Stomach (tissue), 9 donors: ENCODE measurements around the gene STAT1. TPM values are rescaled to one million over a fixed set of nuclear protein-coding genes. Genes with fewer than 3 reads are reported as not detected.

ENCODE experiments used
- DNase-seq, 2 donors: peaks; one replicate each; pipeline versions ENCODE4 v3.0.0 to v3.0.0-alpha.2; 2013 to 2019
- H3K27ac ChIP-seq, 5 donors: fragments of 200-600 bp in 4 of 5; sonication (generic) in 4 of 5; one replicate each; pipeline ENCODE4 v1.5.1; 2013 to 2019; ENCODE audit warnings: mild to moderate bottlenecking in 1 of 5, moderate library complexity in 1 of 5
- H3K27me3 ChIP-seq, 3 donors: fragments of 200-600 bp; sonication (generic); one replicate each; pipeline ENCODE4 v1.5.1; 2017 to 2019; ENCODE audit warnings: mixed run types in 1 of 3
- H3K36me3 ChIP-seq, 4 donors: fragments of 200-600 bp; sonication (generic); 1 replicate in 3 of 4; 2 replicates in 1 of 4; pipeline ENCODE4 v1.5.1; 2016 to 2019
- H3K4me1 ChIP-seq, 4 donors: fragments of 200-600 bp; sonication (generic); one replicate each; pipeline ENCODE4 v1.5.1; 2016 to 2019
- H3K4me3 ChIP-seq, 4 donors: fragments of 200-600 bp; sonication (generic) in 3 of 4; one replicate each; pipeline ENCODE4 v1.5.1; 2016 to 2019; ENCODE audit warnings: mild to moderate bottlenecking in 1 of 4
- H3K9me3 ChIP-seq, 4 donors: fragments of 200-600 bp; sonication (generic); one replicate each; pipeline ENCODE4 v1.5.1; 2016 to 2019
- EP300 ChIP-seq: sonication (generic); formaldehyde crosslinking; IDR thresholded peaks from one replicate; pipeline ENCODE4 v1.6.1; 2017; ENCODE audit warnings: antibody characterized with exemption
- POLR2A ChIP-seq, 4 donors: fragments of 450-650 bp; IDR thresholded peaks; one replicate each; pipeline ENCODE4 v1.6.1; 2016; ENCODE audit warnings: antibody characterized with exemption in 4 of 4, control low read depth in 2 of 4, mild to moderate bottlenecking in 1 of 4, moderate library complexity in 1 of 4
- POLR2AphosphoS5 ChIP-seq, 3 donors: sonication (generic); formaldehyde crosslinking; IDR thresholded peaks; one replicate each; pipeline ENCODE4 v1.6.1; 2016; ENCODE audit warnings: antibody characterized with exemption in 3 of 3
- WGBS, 5 donors: extraction: QIAGEN DNeasy Blood & Tissue Kit in 3 of 5; methylation state at CpG; one replicate each; pipeline versions ENCODE4 v1.1.5 to v1.1.7; 2013 to 2018; 5-methylcytosine and 5-hydroxymethylcytosine counted together
- intact Hi-C: fragments of 100-400 bp; cut with DNase I; formaldehyde crosslinking; loops from one replicate; pipeline ENCODE4 v1.15.1; 2023; ENCODE audit warnings: low total_unique reads
- polyA plus RNA-seq, 3 donors: library from polyadenylated mRNA; stranded (reverse); fragments of 200-250 nt; gene quantifications; one replicate each; pipeline ENCODE4 v1.2.3, GENCODE V29; 2013
- total RNA-seq, 5 donors: library from RNA; depleted of rRNA; stranded (reverse); fragments of >200 nt; gene quantifications; one replicate each; pipeline versions ENCODE4 v1.1.0 to v1.2.3, GENCODE V29; 2014 to 2016
- TF ChIP-seq, protein P1 (sequence below), 7 experiments: fragments of 450-650 bp in 4 of 7; fragments of 200-600 bp in 3 of 7; sonication (generic) in 3 of 7; IDR thresholded peaks; one replicate each; pipeline ENCODE4 v1.5.1; 2016 to 2019; ENCODE audit warnings: antibody characterized with exemption in 7 of 7, control low read depth in 2 of 7, mild to moderate bottlenecking in 1 of 7
- donor health status: healthy with polysubstance abuse.
- donor health status: Bipolar disorder and iron deficiency.
- donor health status: healthy.

The STAT1 gene
- total and polyA plus RNA-seq, 8 donors = 23.2 to 289 (median 61.7) TPM

DNA sequence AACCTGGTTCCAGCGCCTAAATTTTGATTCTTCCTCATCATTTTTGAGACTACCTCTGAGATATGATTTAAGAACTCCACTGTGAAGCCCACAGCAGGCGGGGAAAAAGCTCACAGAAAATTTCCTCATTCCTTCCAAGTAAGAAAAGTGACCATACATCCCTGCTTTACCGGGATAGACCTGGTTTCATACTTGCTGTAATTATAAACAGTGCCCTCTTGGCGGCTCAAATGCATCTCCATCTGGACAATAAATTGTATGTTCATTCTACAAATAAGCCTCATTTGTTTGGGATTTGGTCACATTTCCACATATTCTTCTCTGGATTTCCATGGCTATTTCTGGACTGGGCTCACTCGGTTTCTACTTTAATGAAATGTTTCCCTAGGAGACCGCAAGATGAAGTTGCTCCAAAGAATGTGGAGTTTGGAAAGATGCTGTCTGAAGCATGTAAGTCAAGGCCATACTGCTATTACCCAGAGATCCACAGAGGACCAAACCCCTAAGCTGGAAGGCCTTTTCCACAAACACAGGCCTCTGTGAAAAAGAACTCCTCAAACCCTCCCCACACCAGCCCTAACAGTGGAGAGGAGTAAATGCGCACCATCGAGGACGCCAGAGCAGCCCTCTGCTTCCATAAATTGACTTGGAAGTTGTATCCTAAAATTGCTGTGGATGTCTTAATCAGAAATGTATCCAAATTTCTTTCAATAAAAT is 13.9 kb downstream of the STAT1 start:
- WGBS, 5 donors = 84 to 89% (median 87%) methylated on average over 9 of the region's 9 CpGs
- H3K27ac ChIP-seq = no peak overlapping the region
- no peak for DNase-seq
- H3K27me3 ChIP-seq = no peaks in the 10 kb centered on the region
- TF ChIP-seq POLR2AphosphoS5 (IDR thresholded peaks at IDR 0.05) = no peak
- no peak for TF ChIP-seq EP300
- TF ChIP-seq POLR2A (IDR thresholded peaks at IDR 0.05) = no peak
- TF ChIP-seq, protein P1, sequence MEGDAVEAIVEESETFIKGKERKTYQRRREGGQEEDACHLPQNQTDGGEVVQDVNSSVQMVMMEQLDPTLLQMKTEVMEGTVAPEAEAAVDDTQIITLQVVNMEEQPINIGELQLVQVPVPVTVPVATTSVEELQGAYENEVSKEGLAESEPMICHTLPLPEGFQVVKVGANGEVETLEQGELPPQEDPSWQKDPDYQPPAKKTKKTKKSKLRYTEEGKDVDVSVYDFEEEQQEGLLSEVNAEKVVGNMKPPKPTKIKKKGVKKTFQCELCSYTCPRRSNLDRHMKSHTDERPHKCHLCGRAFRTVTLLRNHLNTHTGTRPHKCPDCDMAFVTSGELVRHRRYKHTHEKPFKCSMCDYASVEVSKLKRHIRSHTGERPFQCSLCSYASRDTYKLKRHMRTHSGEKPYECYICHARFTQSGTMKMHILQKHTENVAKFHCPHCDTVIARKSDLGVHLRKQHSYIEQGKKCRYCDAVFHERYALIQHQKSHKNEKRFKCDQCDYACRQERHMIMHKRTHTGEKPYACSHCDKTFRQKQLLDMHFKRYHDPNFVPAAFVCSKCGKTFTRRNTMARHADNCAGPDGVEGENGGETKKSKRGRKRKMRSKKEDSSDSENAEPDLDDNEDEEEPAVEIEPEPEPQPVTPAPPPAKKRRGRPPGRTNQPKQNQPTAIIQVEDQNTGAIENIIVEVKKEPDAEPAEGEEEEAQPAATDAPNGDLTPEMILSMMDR (IDR thresholded peaks at IDR 0.05) = no peak
- no peaks in the 10 kb centered on the region for H3K9me3 ChIP-seq
- H3K4me1 ChIP-seq = peaks cover 0 to 5% (median 0%) of the 10 kb centered on the region in 4 donors
- H3K4me3 ChIP-seq = no peak overlapping the region
- peaks cover 79 to 100% (median 100%) of the 10 kb centered on the region in 4 donors for H3K36me3 ChIP-seq
- intact Hi-C loops = no loop called here

DNA sequence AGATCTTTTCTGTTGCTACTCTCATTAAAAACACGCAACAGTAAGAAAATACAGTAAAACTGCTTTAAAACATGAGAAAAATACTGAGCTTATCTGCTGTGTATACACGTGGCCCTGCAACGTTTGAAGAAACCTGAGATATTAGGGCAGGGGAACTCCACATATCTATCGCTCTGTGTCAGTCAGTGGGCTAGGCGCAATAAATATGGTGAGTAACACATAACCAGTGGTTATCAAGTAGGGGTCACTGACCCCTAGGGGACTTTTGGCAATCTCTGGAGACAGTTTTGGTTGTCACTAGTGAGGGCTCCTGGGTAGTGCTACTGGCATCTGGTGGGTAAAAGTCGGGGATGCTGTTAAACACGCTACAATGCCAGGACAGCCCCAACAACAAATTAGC is 14.9 kb downstream of the STAT1 start:
- no peak for DNase-seq
- Histone ChIP-seq H3K4me3 (no peak overlapping the region), H3K27me3 (no peaks in the 10 kb centered on the region), H3K9me3 (no peaks in the 10 kb centered on the region), H3K27ac (no peak overlapping the region), H3K36me3 (peaks cover 83 to 100% (median 100%) of the 10 kb centered on the region in 4 donors), H3K4me1 (peaks cover 0 to 5% (median 0%) of the 10 kb centered on the region in 4 donors)
- WGBS, 5 donors = 77 to 86% (median 80%) methylated on average over 7 of the region's 7 CpGs
- intact Hi-C loops = no loop called here
- TF ChIP-seq, protein P1 (IDR thresholded peaks at IDR 0.05) = no peak
- TF ChIP-seq POLR2A (IDR thresholded peaks at IDR 0.05) (no peak), POLR2AphosphoS5 (IDR thresholded peaks at IDR 0.05) (no peak), EP300 (no peak)

DNA sequence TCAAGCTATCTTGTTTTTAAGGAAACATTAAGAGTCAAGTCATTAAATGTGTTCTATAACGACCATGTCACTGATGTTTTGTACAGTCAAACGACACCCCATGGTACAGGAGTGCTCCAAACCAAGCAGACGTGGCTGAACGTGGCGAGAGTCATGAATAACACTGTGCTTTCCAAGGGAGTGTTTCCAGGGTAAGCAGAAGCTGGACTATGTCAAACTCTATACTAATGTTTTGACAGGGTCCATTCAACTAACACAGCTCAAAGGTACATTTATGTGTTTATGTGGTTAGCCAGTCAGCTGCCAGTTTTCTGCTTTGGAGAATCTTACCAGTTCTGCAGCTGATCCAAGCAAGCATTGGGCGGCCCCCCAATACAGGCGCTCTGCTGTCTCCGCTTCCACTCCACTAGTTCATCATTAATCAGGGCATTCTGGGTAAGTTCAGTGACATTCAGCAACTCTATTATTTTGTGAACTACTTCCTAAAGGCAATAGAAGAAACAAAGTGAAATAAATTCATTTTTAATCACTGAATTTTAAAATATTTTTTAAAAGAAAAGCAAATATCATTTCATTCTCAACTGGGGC is 16.4 kb downstream of the STAT1 start:
- peak overlapping the region in 1 of 5 donors; percentile 4 for H3K27ac ChIP-seq
- peak in 1 of 2 donors; percentile 58 for DNase-seq
- H3K36me3 ChIP-seq = peaks cover 84 to 100% (median 100%) of the 10 kb centered on the region in 4 donors
- no peaks in the 10 kb centered on the region for H3K9me3 ChIP-seq
- intact Hi-C loops = no loop called here
- TF ChIP-seq, protein P1 (IDR thresholded peaks at IDR 0.05) = no peak
- TF ChIP-seq EP300 (peak; percentile 6), POLR2A (IDR thresholded peaks at IDR 0.05) (no peak), POLR2AphosphoS5 (IDR thresholded peaks at IDR 0.05) (peak in 1 of 3 donors; percentile 48)
- H3K27me3 ChIP-seq = no peaks in the 10 kb centered on the region
- peaks cover 0 to 5% (median 0%) of the 10 kb centered on the region in 4 donors for H3K4me1 ChIP-seq
- WGBS, 5 donors = 72 to 87% (median 81%) methylated on average over 8 of the region's 8 CpGs
- no peak overlapping the region for H3K4me3 ChIP-seq

DNA sequence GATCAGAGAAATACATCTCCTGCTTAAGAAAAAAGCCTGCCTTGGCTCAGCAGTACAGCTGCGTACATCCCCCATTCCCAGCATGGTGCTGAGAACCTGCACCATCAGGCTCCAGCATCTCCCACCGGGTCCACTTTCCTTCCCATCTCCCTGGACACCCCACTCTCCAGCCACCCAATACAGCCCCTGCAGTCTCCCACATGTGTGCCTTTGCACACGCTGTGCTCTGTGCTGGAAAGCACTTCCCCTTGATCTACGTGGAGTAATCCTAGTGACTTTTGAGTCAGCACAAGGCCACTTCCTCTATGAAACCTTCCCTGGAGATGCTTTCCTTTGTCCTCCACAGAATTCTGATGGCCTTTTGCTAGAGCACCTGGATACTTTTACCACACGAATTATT is 17.0 kb downstream of the STAT1 start:
- 81 to 85% (median 82%) methylated on average over 5 of the region's 5 CpGs for WGBS, 5 donors
- peaks cover 80 to 100% (median 100%) of the 10 kb centered on the region in 4 donors for H3K36me3 ChIP-seq
- no peaks in the 10 kb centered on the region for H3K9me3 ChIP-seq
- H3K27ac ChIP-seq = peak overlapping the region in 1 of 5 donors; percentile 4
- no peak for DNase-seq
- no peaks in the 10 kb centered on the region for H3K27me3 ChIP-seq
- H3K4me3 ChIP-seq = no peak overlapping the region
- H3K4me1 ChIP-seq = peaks cover 0 to 5% (median 0%) of the 10 kb centered on the region in 4 donors
- intact Hi-C loops = no loop called here
- TF ChIP-seq, protein P1 (IDR thresholded peaks at IDR 0.05) = no peak
- TF ChIP-seq POLR2A (IDR thresholded peaks at IDR 0.05) = no peak
- TF ChIP-seq EP300 = no peak
- no peak for TF ChIP-seq POLR2AphosphoS5 (IDR thresholded peaks at IDR 0.05)
